GM19395 (cell line): ENCODE data around the gene NFKBIB.

Experiments
- ATAC-seq: cut with Tn5 transposase; IDR thresholded peaks from one replicate; pipeline ENCODE4 v1.9.1; 2021; ENCODE audit warnings: mild to moderate bottlenecking, moderate library complexity; ENCODE audit not compliant: unreplicated experiment

Gene NFKBIB

DNA sequence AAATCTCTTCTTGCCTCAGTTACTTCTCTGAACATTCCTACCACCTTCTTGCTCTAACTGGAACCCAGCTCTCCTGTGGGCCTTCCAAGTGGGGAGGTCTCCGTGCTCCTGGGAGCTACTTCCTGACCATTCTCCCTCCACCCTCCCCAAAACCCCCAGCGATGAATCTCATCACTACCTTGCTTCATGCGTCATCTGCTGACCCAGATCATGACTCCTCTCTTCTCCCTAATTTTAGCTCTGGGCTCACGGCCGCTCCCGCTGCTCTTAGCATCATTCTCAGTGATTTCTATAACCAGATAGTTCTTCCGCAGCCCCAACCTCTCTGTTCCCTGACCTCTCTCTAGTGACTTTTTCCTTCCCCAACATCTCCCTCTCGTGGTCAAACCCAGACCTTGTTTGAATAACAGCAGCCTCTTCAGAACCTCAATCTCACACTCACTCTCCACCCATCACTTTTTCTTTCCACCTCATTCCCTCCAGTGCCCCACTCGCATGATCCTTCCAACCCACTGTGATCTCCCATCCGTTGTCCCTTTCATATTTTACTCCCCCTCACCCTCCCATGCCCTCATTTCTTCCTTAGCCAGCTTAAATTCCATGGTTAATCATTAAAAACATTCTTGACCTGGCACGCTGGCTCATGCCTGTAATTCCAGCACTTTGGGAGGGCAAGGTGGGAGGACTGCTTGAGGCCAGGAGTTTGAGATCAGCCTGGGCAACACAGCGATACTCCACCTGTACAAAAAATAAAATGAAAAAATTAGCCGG is 52.8 kb downstream of the NFKBIB start:
- ATAC-seq, result no peak

DNA sequence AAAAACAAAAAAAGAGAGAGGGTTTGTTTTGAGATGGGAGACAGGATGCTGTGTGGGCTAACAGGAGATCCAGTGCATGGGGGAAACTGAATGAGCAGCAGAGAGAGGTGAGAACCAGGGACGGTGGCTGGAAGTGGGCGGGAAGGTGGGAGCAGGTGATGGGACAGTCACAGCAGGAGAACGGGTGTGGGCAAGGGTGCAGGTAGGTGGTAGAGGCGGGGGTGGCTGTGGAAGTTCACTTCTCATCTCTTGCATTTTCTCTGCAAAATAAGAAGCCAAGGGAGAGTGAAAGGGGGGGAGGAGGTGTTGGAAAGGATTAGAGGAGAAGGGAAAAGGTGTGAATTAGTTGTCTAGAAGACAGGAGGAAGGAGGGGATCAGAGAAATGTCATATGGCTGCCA is 53.9 kb downstream of the NFKBIB start:
- ATAC-seq, result no peak

DNA sequence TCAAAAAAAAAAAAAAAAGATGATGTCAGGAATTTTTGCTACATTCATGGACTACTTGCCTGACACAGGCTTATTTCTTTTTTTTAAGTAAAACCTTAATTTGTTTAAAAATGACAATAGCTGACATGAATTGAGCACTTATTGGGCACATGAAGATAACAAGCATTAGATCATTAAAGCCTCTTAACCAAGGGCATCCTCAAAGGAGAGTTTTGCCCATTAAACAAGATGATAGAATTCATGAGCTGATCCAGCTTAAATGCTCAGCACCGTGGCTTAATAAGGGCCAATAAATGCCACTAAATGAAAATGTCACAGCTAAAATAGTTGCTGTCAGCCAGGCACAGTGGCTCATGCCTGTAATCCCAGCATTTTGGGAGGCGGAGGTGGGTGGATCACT is 56.5 kb downstream of the NFKBIB start:
- no peak for ATAC-seq

DNA sequence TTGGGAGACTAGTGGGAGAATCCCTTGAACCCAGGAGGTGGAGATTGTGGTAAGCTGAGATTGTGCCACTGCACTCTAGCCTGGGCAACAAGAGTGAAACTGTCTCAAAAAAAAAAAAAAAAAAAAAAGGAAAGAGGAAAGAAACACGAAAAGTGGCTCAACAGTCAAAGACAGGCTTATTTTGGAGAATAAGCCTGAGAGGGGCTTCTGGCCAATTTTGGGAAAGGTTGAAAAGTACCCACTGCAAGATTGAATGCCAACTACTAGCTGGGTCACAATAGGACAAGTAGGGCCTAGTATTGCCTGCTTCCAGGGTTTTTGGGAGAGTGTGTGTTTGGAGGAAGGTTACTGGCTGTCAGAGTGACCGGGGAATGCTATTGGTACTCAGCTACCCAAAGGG is 58.5 kb downstream of the NFKBIB start:
- no peak for ATAC-seq
